ENCODE measurements around the gene MESP2.

MESP2 gene, protein sequence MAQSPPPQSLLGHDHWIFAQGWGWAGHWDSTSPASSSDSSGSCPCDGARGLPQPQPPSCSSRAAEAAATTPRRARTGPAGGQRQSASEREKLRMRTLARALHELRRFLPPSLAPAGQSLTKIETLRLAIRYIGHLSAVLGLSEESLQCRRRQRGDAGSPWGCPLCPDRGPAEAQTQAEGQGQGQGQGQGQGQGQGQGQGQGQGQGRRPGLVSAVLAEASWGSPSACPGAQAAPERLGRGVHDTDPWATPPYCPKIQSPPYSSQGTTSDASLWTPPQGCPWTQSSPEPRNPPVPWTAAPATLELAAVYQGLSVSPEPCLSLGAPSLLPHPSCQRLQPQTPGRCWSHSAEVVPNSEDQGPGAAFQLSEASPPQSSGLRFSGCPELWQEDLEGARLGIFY

DNA sequence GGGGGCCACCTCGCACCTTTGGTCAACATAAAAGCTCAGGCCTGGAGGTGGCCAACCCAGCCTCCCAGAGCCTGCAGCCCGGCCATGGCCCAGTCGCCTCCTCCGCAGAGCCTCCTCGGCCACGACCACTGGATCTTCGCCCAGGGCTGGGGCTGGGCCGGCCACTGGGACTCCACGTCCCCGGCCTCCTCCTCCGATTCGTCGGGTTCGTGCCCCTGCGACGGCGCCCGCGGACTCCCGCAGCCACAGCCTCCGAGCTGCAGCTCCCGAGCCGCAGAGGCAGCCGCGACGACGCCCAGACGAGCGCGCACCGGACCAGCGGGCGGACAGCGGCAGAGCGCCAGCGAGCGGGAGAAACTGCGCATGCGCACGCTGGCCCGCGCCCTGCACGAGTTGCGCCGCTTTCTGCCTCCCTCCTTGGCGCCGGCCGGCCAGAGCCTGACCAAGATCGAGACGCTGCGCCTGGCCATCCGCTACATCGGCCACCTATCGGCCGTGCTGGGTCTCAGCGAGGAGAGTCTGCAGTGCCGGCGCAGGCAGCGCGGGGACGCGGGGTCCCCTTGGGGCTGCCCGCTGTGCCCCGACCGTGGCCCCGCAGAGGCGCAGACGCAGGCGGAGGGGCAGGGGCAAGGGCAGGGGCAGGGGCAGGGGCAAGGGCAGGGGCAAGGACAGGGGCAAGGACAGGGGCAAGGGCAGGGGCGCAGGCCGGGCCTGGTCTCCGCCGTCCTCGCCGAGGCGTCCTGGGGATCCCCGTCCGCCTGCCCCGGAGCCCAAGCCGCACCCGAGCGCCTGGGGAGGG is at the start of gene MESP2:
Gene MESP2, plus strand, starts transcription at position 59 of the 799 bp plus-strand sequence. Its CDS starts 26 bp downstream, at position 85.
- peak; percentile 90 for DNase-seq (ENCODE audit: extremely low spot score)
- TF ChIP-seq, protein P1, sequence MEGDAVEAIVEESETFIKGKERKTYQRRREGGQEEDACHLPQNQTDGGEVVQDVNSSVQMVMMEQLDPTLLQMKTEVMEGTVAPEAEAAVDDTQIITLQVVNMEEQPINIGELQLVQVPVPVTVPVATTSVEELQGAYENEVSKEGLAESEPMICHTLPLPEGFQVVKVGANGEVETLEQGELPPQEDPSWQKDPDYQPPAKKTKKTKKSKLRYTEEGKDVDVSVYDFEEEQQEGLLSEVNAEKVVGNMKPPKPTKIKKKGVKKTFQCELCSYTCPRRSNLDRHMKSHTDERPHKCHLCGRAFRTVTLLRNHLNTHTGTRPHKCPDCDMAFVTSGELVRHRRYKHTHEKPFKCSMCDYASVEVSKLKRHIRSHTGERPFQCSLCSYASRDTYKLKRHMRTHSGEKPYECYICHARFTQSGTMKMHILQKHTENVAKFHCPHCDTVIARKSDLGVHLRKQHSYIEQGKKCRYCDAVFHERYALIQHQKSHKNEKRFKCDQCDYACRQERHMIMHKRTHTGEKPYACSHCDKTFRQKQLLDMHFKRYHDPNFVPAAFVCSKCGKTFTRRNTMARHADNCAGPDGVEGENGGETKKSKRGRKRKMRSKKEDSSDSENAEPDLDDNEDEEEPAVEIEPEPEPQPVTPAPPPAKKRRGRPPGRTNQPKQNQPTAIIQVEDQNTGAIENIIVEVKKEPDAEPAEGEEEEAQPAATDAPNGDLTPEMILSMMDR (IDR thresholded peaks at IDR 0.05; ENCODE audit: control extremely low read depth, extremely low read depth, low read depth, missing control alignments) = peak; percentile 28
- ChIA-PET POLR2A (no interaction called here), CTCF (interaction anchor here (1.0 to 9.2 kb wide), 2 partner anchors 15 to 98 kb away, joined by 3 to 87 read pairs; no protein-coding TSS in a partner anchor)

DNA sequence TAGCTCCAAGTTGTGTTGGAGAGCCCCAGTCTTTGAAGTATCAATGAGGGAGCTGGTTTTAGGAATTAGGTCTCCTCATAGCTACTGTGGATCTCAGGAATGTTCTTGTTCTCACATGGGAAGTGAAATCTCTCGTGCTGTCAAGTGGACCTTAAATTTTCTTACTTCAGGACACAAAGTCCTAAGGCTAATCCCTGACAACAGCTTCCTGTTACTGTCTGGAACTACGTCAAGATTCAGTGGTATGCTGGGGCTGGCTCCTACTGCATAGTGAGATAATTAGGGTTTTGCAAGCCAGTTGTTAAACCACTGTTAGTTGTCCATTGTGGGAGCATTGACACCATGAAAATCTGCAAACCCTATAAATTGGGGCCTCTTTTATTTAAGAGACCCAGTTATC is 47.9 kb upstream of the MESP2 start:
- no peak for DNase-seq (ENCODE audit: extremely low spot score)
- POLR2A ChIA-PET = no interaction called here
- CTCF ChIA-PET = interaction anchor here (1.1 to 4.7 kb wide), 5 partner anchors 8 to 160 kb away, joined by 3 to 18 read pairs (median 4); no protein-coding TSS in a partner anchor
- TF ChIP-seq, protein P1 (IDR thresholded peaks at IDR 0.05; ENCODE audit: control extremely low read depth, extremely low read depth, low read depth, missing control alignments) = no peak

DNA sequence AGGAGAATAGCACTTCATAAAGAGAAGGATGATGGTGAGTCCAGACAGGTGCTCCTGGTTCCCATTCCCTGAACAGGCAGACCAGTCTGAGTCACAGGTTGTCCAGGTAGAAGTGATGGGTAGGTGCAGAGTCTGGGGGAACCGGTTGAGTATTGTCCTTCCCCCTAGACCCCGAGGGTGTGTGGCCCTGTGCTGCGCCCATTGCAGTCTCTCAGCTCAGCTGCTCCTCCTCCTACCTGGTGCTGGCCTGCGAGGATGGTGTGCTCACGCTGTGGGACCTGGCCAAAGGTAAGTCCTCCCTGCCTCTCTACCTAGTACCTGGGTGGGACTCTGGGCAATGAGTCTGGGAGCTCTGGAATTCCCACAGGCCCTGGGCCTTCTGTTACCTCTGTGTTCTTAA is 44.9 kb upstream of the MESP2 start:
- POLR2A ChIA-PET = no interaction called here
- no peak for DNase-seq (ENCODE audit: extremely low spot score)
- TF ChIP-seq, protein P1 (IDR thresholded peaks at IDR 0.05; ENCODE audit: control extremely low read depth, extremely low read depth, low read depth, missing control alignments) = no peak

DNA sequence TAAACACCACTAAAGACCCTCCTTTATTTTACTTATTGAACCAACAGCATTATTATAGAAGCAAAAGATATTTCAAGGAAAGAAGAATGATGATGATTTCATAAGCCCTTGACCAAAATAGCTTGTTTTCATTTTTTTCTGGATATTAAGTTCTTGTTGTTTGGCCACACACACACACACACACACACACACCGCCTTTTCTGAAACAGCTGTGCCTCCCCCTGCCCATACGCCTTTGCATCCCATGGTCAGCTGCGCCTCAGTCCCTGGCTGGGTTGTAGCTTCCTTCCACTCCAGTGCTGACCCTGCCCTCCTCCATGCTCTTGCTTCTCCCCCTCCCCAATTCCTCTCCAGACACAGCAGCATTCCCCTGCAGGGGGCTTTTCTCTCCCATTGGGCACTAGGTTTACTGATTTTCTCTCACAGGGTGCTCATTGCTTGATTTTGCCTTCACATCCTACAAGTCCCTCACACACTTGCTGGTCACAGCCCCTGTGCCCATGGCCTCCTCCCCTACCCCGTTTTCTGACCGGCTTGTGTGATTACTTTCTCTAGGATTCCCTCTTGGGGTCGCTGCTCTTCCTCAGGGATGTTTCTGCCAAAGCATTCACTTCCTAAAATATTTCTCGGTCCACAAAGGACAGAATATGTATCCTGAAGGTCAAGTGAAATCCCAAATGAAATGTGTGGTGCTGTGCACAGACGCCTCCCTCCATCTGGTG is 43.5 kb upstream of the MESP2 start:
- TF ChIP-seq, protein P1 (IDR thresholded peaks at IDR 0.05; ENCODE audit: control extremely low read depth, extremely low read depth, low read depth, missing control alignments) = no peak
- no peak for DNase-seq (ENCODE audit: extremely low spot score)
- CTCF ChIA-PET = interaction anchor here (1.3 to 2.2 kb wide), 8 partner anchors 8 to 374 kb away, joined by 3 to 22 read pairs (median 4); no protein-coding TSS in a partner anchor
- POLR2A ChIA-PET = no interaction called here

More for the DNA sequence above, 44.9 kb upstream of the MESP2 start:
- CTCF ChIA-PET = interaction anchor here (1.3 to 2.2 kb wide), 6 partner anchors 9 to 490 kb away, joined by 3 to 22 read pairs (median 4); no protein-coding TSS in a partner anchor

DNA sequence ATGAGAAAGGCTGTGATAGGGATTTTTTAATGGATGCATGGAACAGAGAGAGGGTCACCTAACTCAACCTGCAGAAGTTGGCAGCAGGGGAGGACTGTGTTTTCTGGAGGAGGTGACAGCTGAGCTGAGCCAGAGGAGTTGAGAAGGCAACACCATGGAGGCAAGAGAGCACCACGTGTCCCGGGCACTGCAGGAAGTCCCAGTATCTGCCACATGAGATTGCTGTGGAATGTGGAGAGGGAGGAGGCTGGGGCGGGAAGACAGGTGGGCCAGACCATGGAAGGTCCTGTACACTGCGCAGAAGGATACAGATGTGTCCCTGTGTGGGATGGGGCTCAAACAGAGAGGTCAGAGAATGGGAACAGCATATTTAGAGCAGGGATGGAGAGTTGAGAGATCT is 40.4 kb upstream of the MESP2 start:
- ChIA-PET POLR2A (no interaction called here), CTCF (interaction anchor here (1.2 kb wide), 1 partner anchor 25 kb away, joined by 3 read pairs; no protein-coding TSS in a partner anchor)
- no peak for DNase-seq (ENCODE audit: extremely low spot score)
- TF ChIP-seq, protein P1 (IDR thresholded peaks at IDR 0.05; ENCODE audit: control extremely low read depth, extremely low read depth, low read depth, missing control alignments) = no peak

DNA sequence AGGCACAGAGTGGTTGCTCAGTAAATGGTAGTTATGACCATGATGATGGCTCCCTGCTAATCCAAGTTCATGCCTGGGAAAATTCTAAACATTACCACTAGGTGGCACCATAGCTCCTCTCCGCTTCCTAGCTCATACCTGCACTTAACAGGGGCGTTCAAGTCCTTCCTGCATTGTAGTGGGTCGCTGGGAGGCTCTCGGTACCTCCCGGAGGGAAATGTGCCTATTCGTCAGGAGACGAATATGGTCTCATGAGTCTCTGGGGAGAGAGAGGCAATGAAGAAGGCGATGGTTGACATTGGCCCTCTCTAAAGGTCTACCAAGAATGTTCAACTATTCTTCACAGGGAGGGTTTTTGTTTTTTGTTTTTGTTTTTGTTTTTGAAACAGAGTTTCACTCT is 36.0 kb upstream of the MESP2 start:
- ChIA-PET POLR2A (no interaction called here), CTCF (interaction anchor here (0.6 to 2.7 kb wide), 34 partner anchors 8 to 349 kb away, joined by 3 to 45 read pairs (median 4); partner anchors contain the start of genes AP3S2 and MESP1)
- TF ChIP-seq, protein P1 (IDR thresholded peaks at IDR 0.05; ENCODE audit: control extremely low read depth, extremely low read depth, low read depth, missing control alignments) = peak; percentile 79
- peak; percentile 81 for DNase-seq (ENCODE audit: extremely low spot score)
